Pancreas (tissue), 10 donors: Measurements from ENCODE around the gene ANKRD63. TPM values are rescaled to one million over a fixed set of nuclear protein-coding genes. Genes with fewer than 3 reads are reported as not detected.

Experiments used
- ATAC-seq, 4 donors: fragments of 200-7000 bp; cut with Tn5 transposase; one replicate each; pipeline versions ENCODE4 v1.8.0 to v1.9.1; 2020; ENCODE audit warnings: mild to moderate bottlenecking in 4 of 4, moderate library complexity in 4 of 4
- DNase-seq, 6 donors: peaks; one replicate each; pipeline ENCODE4 v3.0.0-alpha.2; 2020
- FAIRE-seq: peaks from 2 replicates; lab custom pipeline; 2012; peaks lifted over from hg19 to GRCh38; lab: Jason Lieb, UNC
- H3K27ac ChIP-seq, 4 donors: fragments of 200-600 bp; sonication (generic); 1 replicate in 3 of 4; 2 replicates in 1 of 4; pipeline versions ENCODE4 v1.5.0 to v1.8.0; 2020
- H3K27me3 ChIP-seq, 4 donors: fragments of 200-600 bp; one replicate each; pipeline ENCODE4 v1.8.0; 2021
- H3K36me3 ChIP-seq, 3 donors: fragments of 200-600 bp; sonication (generic) in 1 of 3; one replicate each; pipeline versions ENCODE4 v1.5.0 to v1.8.0; 2020 to 2021
- H3K4me1 ChIP-seq, 3 donors: fragments of 200-600 bp; one replicate each; pipeline ENCODE4 v1.8.0; 2021
- H3K4me3 ChIP-seq, 4 donors: fragments of 200-600 bp; sonication (generic) in 2 of 4; one replicate each; pipeline versions ENCODE4 v1.5.0 to v1.8.0; 2020 to 2021
- H3K9me3 ChIP-seq, 4 donors: fragments of 200-600 bp; one replicate each; pipeline ENCODE4 v1.8.0; 2021
- WGBS, 2 donors: extraction: QIAGEN DNeasy Blood & Tissue Kit; methylation state at CpG; one replicate each; pipeline ENCODE4 v1.1.7; 2013; 5-methylcytosine and 5-hydroxymethylcytosine counted together
- intact Hi-C, 3 donors: fragments of 100-400 bp; cut with DNase I; formaldehyde crosslinking; loops; one replicate each; pipeline versions ENCODE4 v1.11.1 to v1.14.2; 2022
- polyA plus RNA-seq, 2 donors: library from polyadenylated mRNA; stranded (reverse); fragments of 200-250 nt; gene quantifications; one replicate each; pipeline ENCODE4 v1.2.3, GENCODE V29; 2013
- total RNA-seq, 6 donors: library from RNA; stranded (reverse); fragmentation: NEBNext Ultra II Directional in 4 of 6; extraction: Animal tissue kit (Norgen Biotek cat#: 25700) in 4 of 6; gene quantifications; one replicate each; pipeline versions ENCODE4 v1.2.1 to v1.2.4, GENCODE V29; 2021 to 2023
- TF ChIP-seq, protein P1 (sequence below), 4 donors: fragments of 200-600 bp; sonication (generic) in 3 of 4; IDR thresholded peaks; one replicate each; pipeline versions ENCODE4 v1.5.0 to v1.8.0; 2021; ENCODE audit warnings: antibody characterized with exemption in 4 of 4
- donor health status: healthy with polysubstance abuse.
- donor health status: DM: no; HTN: no; CAD: no; lungs with moderate emphysema.
- donor health status: DM: no; HTN: no; CAD: no.
- donor health status: control.
- donor health status: control.
- donor health status: Bipolar disorder and iron deficiency.
- donor health status: DM: yes; HTN: yes; CAD: no.
- donor health status: DM: no; HTN: no; CAD: no.
- donor health status: DM: no; HTN: no; CAD: no.
- donor health status: DM: yes; HTN: yes; CAD: no.

The ANKRD63 gene
- total and polyA plus RNA-seq, 8 donors, result not detected

DNA sequence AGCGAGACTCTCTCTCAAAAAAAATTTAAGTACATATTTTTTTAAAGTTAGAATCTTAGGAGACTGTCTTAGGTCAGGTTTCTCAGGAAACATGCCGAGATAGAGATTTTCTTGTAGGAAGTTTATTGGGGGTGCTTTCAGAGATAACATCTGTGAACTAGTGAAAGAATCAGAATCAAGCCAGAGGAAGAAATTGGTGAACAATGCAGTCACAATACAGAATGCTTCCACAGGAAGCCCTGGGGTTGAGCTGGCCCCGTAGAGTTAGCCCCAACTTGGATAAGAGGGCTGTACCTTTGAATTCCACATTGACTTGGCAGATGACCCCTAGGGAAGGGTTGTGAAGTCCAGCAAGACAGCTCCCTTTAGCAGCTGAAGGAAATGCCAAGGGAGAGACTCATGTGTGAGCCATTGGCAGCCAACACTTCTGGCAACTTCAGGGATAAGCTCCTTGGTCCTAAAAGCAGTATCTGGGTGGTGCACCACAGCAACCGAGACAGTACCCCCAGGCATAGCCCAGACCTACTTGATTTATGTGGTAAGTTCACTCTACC lies 31.9 kb upstream of the ANKRD63 start:
- Histone ChIP-seq H3K9me3 (no peaks in the 10 kb centered on the region), H3K4me3 (no peak overlapping the region), H3K36me3 (no peaks in the 10 kb centered on the region), H3K27me3 (no peaks in the 10 kb centered on the region), H3K4me1 (peaks cover 0 to 14% (median 8%) of the 10 kb centered on the region in 3 donors), H3K27ac (no peak overlapping the region)
- TF ChIP-seq, protein P1, sequence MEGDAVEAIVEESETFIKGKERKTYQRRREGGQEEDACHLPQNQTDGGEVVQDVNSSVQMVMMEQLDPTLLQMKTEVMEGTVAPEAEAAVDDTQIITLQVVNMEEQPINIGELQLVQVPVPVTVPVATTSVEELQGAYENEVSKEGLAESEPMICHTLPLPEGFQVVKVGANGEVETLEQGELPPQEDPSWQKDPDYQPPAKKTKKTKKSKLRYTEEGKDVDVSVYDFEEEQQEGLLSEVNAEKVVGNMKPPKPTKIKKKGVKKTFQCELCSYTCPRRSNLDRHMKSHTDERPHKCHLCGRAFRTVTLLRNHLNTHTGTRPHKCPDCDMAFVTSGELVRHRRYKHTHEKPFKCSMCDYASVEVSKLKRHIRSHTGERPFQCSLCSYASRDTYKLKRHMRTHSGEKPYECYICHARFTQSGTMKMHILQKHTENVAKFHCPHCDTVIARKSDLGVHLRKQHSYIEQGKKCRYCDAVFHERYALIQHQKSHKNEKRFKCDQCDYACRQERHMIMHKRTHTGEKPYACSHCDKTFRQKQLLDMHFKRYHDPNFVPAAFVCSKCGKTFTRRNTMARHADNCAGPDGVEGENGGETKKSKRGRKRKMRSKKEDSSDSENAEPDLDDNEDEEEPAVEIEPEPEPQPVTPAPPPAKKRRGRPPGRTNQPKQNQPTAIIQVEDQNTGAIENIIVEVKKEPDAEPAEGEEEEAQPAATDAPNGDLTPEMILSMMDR (IDR thresholded peaks at IDR 0.05), result no peak
- ATAC-seq, result no peak
- intact Hi-C loops, result no loop called here
- DNase-seq, result no peak
- 92 to 96% methylated on average over 4 of the region's 4 CpGs for WGBS, 2 donors
- FAIRE-seq, result no peak

- Histone ChIP-seq H3K4me3 (no peak overlapping the region), H3K4me1 (peaks cover 0 to 14% (median 8%) of the 10 kb centered on the region in 3 donors), H3K27me3 (no peaks in the 10 kb centered on the region), H3K36me3 (no peaks in the 10 kb centered on the region), H3K27ac (no peak overlapping the region), H3K9me3 (no peaks in the 10 kb centered on the region)
- peak; percentile 77 to 85 (median 82) for ATAC-seq
- no peak for FAIRE-seq
- 24 to 26% methylated on average over 10 of the region's 10 CpGs for WGBS, 2 donors
- TF ChIP-seq, protein P1 (IDR thresholded peaks at IDR 0.05), result no peak
- DNase-seq, result peak; percentile 78 to 86 (median 81)
- intact Hi-C loops, result no loop called here
Observed at GRCh38 chr15:40313531-40314398, 30.9 kb upstream of the ANKRD63 start.

DNA sequence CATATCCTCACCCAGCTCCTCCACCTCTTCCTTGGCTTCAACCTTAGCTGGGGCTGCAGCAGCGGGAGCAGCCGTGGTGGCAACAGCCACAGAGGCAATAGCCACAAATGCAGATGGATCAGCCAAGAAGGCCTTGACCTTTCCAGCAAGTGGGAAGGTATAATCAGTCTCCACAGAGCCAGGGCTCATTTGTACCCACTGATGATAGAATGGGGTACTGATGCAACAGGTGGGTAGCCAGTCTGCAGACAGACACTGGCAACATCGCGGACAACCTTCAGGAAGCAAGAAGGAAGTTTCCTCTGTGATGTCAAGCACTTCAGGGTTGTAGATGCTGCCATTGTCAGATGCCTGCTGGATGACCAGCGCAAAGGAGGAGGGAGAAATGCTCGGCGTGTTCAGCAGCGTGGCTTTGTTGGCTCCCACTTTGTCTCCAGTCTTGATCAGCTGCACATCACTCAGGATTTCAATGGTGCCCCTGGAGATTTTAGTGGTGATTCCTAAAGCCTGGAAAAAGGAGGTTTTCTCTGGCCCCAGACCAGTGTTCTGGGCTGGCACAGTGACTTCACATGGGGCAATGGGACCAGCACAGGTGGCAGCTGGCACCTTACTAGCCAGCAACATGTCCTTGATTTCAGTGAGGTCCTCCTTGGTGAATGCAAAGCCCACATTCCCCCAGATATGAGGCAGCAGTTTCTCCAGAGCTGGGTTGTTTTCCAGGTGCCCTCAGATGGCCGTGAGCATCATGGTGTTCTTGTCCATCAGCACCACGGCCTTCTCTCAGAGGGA lies 29.7 kb upstream of the ANKRD63 start:
- Histone ChIP-seq H3K36me3 (no peaks in the 10 kb centered on the region), H3K27ac (no peak overlapping the region), H3K4me3 (no peak overlapping the region), H3K4me1 (peaks cover 0 to 14% (median 8%) of the 10 kb centered on the region in 3 donors), H3K9me3 (no peaks in the 10 kb centered on the region), H3K27me3 (no peaks in the 10 kb centered on the region)
- ATAC-seq (peak; percentile 67 to 83 (median 74)), DNase-seq (peak in 4 of 6 donors; percentile 61 to 78 (median 71)), FAIRE-seq (no peak)
- 70 to 79% methylated on average over 10 of the region's 10 CpGs for WGBS, 2 donors
- TF ChIP-seq, protein P1 (IDR thresholded peaks at IDR 0.05), result no peak
- intact Hi-C loops, result no loop called here

GRCh38 chr15:40310993-40311392 lies 28.1 kb upstream of the ANKRD63 start:
- intact Hi-C loops, result no loop called here
- Histone ChIP-seq H3K4me1 (peaks cover 0 to 14% (median 8%) of the 10 kb centered on the region in 3 donors), H3K27ac (no peak overlapping the region), H3K36me3 (no peaks in the 10 kb centered on the region), H3K9me3 (no peaks in the 10 kb centered on the region), H3K4me3 (no peak overlapping the region), H3K27me3 (no peaks in the 10 kb centered on the region)
- 60 to 75% methylated on average over 3 of the region's 3 CpGs for WGBS, 2 donors
- ATAC-seq (no peak), DNase-seq (peak in 1 of 6 donors; percentile 39), FAIRE-seq (no peak)
- TF ChIP-seq, protein P1 (IDR thresholded peaks at IDR 0.05), result no peak
